Stimulated activated naive CD4-positive, alpha-beta T cell treated with Interleukin-2 at 50 U/mL for 16 hours (primary cell): ENCODE measurements around the gene WDPCP.
"Not testable (repeated sequence)": the region's sequence is repeated elsewhere in the genome, so short reads cannot be mapped to it uniquely, and the experiment has no call there.

Source experiments
- DNase-seq: peaks from one replicate; lab custom pipeline; 2025; lab: John Stamatoyannopoulos, UW

Gene WDPCP

DNA sequence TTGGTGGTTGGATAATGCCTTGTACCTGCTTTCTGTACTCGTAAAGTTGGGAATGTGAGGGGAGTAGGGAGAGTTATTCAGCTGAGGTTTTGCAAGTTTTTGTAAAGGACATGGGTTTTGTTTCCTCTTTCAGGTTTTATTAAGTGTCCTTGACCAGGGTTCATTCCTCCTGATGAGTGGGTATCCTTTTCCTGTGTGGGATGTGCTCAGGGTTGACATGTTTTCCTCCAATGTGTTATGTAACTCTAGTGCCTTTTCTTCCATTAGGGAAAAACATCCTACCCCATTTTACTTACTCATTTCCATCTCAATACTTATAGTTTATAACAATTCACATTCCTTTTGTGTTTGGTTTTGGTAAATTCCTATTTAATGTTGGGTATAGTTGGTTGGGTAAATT is 489.2 kb downstream of the WDPCP start:
- DNase-seq = no peak

DNA sequence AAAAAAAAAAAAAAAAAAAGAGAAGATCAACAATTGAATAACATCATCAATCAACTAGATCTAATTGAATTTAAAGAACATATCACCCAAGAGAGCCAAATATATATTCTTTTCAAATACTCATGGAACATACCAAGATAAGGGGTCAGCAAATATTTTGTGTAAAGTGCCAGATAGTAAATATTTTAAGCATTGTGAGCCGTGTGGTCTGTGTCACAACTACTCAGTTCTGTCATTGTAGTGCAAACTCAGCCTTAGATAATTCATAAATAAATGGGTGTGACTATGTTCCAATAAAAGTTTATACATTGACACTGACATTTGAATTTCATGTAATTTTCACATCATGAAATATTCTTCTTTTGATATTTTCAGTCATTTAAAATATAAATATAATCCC is 491.8 kb downstream of the WDPCP start:
- no peak for DNase-seq

DNA sequence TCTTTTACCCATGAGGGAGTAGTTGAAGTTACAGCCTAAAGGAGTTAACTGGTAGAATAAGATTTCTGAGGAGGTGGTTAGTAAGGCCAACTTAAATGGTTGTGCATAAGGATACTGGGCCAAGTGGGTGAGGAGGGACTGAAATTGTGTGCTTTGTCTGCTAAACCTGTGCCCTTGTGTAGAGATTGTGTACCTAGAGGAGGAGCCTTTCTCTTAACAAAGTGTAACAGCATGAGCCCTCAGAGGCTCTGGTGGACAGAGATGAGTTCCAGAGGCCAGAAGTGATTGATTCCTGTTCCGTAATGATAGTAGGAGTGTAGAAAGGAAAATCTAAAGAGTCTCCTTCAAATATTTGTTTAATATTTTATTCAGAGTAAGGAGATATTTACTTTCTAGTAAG is 494.8 kb downstream of the WDPCP start:
- DNase-seq = no peak

DNA sequence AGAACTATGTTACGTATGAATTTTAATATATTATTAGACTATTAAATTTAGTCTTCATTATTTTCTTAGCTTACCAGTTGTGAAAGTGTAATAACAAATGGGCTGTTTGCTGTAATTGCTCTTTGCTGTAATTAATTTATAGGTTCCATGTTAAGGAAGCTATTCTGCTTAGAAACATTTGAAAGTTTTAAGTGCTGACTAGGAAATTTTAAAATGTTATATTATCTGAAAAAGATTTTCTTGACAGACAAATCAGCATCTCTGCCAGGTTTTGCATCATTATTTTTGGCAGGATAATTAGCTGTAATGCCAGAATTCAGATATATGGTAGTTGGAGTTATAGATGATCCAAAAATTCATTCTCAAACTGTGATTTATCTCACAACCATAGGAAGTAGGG is 495.4 kb downstream of the WDPCP start:
- DNase-seq = no peak

DNA sequence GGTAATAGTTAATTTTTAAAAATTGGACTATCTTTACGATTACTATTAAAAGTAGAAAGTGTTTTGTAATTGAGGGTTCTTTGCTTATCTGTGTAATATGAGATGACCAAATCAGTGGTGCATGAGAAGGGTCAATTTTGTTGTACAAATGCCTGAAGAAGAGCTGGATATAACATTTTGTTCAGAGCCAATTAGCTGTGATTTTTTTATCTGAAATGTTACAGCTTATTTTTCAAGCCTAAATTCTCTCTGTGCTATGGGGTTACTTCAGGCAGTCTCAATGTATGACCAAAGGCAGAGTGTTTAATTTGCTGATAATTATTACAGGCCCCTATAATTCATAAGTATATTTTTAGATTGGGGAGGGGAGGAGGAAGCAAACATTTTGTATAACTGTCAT is 495.9 kb downstream of the WDPCP start:
- no peak for DNase-seq

DNA sequence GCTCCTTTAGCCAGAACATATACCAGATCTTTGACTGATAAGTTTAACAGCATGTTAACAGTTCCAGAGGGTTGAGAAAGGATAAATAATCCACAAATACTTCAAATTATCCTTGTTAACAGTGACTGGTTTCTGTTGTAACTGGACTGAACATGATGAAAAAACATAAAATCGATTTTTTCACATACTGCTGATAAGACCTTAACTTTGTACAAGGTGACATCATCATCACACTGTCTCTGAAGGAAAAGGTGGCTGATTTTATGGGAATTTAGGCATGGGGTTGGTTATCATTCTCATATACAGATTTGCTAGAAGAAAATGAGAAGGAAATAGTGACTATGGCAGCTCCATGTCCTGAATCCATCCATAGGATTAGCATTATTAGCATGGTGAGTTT is 501.6 kb downstream of the WDPCP start:
- DNase-seq = no peak

DNA sequence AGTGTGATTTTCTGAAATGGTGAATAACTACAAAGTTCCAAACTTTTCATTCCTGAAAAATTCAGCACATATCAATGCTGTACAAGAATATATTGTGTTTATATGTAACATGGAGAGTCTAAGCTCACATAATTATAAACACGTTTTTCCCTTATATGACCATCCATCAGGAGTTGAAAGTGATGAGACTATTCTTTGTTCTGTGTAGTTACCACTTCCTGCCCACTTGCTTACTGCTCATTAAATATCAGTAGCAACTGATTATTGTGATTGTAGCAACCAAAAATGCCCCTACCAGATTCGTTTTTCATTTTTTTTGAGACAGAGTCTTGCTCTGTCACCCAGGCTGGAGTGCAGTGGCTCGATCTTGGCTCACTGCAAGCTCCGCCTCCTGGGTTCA is 506.9 kb downstream of the WDPCP start:
- DNase-seq = no peak

DNA sequence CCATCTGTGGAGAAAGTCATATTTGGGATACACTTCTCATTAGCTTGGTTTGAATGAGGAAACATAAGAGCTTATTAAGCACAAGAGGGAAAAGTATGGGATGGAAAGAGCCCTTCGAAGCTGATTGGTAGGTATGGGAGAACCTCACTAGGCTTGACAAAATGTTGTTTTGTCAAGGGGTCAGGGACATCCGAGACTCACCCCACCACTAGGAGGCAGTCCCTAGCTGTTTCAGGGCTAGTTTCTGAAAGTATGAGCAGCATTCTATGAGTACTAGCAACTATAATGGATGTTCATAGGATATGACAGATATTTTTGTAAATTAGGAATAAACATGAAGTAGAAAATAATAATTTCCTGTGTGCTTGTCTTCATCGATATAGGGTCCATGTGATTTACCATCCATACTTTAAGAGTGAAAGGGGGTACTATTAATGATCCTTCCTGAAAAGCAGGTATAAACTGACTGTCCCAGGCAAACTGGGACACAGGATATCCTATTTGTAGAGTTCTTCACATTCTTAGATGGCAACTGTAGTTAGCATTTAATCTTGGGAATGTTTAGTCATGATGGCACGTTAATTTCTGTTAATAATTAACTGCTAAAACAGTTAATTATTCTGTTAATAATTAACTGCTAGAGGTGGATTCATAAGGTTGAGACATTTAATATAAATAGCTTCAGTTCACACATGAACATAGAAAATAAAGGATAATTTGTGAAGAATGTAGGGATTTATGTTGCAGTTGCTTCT is 509.2 kb downstream of the WDPCP start:
- DNase-seq = no peak

DNA sequence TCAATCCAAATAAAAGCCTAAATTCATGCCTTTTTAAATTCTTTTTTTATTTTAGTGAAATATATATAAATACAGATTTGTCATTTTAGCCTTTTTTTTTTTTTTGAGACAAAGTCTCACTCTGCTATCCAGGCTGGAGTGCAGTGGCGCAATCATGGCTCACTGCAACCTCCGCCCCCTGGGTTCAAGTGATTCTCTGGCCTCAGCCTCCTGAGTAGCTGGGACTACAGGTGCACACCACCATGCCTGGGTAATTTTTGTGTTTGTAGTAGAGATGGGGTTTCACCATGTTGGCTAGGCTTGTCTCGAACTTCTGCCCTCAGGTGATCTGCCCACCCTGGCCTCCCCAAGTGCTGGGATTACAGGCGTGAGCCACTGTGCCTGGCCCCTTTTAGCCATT is 513.9 kb downstream of the WDPCP start:
- DNase-seq = not testable (repeated sequence)

DNA sequence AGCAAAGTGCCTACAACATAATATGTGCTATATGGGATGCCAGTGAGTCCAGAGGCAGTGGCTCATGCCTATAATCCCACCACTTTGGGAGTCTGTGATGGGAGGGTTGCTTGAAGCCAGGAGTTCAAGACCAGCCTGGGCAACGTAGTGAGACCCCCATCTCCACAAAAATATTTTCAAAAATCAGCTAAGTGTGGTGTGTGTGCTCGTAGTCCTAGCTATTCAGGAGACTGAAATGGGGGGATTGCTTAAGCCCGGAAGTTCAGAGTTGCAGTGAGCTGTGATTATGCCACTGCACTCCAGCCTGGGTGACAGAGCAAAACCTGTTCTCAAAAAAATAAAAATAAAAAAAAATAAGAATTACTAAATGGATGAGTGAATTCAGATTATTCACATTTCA is 514.3 kb downstream of the WDPCP start:
- DNase-seq = no peak

DNA sequence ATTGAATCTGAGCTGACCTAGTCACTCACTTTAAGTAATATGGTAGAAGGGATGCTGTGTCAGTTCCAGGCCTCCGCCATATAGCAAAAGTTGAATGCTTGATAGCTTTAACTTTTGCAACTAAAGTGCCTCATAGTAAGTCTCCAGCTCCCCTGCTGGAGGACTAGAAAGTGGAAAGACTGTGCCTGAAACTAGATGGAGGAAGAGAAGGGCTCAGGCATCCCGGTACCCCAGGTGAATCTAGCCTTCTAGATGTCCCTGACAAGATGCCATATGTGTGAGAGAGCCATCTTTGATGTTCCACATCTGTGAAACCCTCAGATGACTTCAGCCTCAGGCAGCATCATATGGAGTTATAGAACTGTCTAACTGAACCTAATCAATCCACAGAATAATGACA is 516.6 kb downstream of the WDPCP start:
- DNase-seq = no peak
